Parathyroid adenoma (tissue), 2 donors: ENCODE data around the gene ALDH16A1.
A peak's percentile ranks its signal among the peaks of the same experiment; 100 is the strongest.

Experiments used
- H2AFZ ChIP-seq: fragments of 300-600 bp; sonication (generic); one replicate; pipeline ENCODE4 v1.7.0; 2017; ENCODE audit warnings: antibody characterized with exemption, mild to moderate bottlenecking
- H3K27ac ChIP-seq: fragments of 300-600 bp; sonication (generic); one replicate; pipeline ENCODE4 v1.7.0; 2017
- H3K27me3 ChIP-seq: fragments of 300-600 bp; sonication (generic); one replicate; pipeline ENCODE4 v1.7.0; 2017; ENCODE audit warnings: low read length; ENCODE audit not compliant: control insufficient read depth, insufficient read depth
- H3K36me3 ChIP-seq: fragments of 300-600 bp; sonication (generic); one replicate; pipeline ENCODE4 v1.7.0; 2017; ENCODE audit warnings: low read length; ENCODE audit not compliant: control insufficient read depth, insufficient read depth
- H3K4me1 ChIP-seq: fragments of 300-600 bp; sonication (generic); one replicate; pipeline ENCODE4 v1.7.0; 2017; ENCODE audit warnings: control low read depth
- H3K4me2 ChIP-seq: fragments of 300-600 bp; sonication (generic); one replicate; pipeline ENCODE4 v1.7.0; 2017; ENCODE audit warnings: low read length
- H3K4me3 ChIP-seq: fragments of 300-600 bp; sonication (generic); one replicate; pipeline ENCODE4 v1.7.0; 2017; ENCODE audit warnings: low read depth, low read length
- H3K79me2 ChIP-seq: fragments of 300-600 bp; sonication (generic); one replicate; pipeline ENCODE4 v1.7.0; 2017; ENCODE audit warnings: control low read depth
- H3K9ac ChIP-seq: fragments of 300-600 bp; sonication (generic); one replicate; pipeline ENCODE4 v1.7.0; 2017; ENCODE audit warnings: mild to moderate bottlenecking
- H3K9me3 ChIP-seq: fragments of 300-600 bp; sonication (generic); one replicate; pipeline ENCODE4 v1.7.0; 2017; ENCODE audit warnings: low read length; ENCODE audit not compliant: control insufficient read depth
- TF ChIP-seq, protein P1 (sequence below): fragments of 300-600 bp; sonication (generic); IDR thresholded peaks from one replicate; pipeline ENCODE4 v1.7.0; 2017; ENCODE audit warnings: antibody characterized with exemption, mild to moderate bottlenecking
- donor health status: primary hyperparathyroidism.

Gene ALDH16A1

DNA sequence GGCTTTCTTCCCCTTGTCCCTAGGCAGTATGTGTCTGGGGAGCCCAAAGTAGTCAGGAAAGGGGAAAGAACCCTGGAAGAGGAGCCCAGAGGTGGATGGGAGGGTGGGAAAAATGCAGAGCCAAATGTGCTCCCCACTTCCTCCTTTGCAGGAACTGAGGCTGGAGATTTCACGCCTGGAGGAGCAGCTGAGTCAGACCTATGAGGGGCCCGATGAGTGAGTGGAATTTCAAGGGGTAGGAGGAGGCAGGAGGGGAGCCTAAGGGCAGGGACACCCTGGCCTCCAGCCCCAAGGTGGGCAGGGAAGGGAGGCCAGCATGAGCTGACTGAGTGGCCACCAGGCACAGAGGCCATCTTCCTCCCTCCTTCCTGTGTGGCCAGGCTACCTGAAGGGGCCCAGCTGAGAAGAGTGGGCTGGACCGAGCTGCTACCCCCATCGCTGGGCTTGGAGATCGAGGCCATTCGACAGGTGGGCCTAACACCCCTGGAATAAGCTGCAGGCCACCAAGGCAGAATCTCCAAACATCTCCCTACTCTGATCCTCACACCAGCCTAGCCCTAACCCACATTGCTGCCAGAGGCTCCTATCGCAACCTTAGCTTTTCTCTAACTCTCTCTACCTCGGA lies 44.1 kb upstream of the ALDH16A1 start:
- Histone ChIP-seq H3K4me2 (no peak overlapping the region), H3K9me3 (no peaks in the 10 kb centered on the region), H3K9ac (no peak overlapping the region), H2AFZ (no peak overlapping the region), H3K27me3 (no peaks in the 10 kb centered on the region), H3K4me3 (no peak overlapping the region), H3K36me3 (no peaks in the 10 kb centered on the region), H3K4me1 (peaks cover 2% of the 10 kb centered on the region), H3K79me2 (no peaks in the 10 kb centered on the region), H3K27ac (no peak overlapping the region)
- TF ChIP-seq, protein P1, sequence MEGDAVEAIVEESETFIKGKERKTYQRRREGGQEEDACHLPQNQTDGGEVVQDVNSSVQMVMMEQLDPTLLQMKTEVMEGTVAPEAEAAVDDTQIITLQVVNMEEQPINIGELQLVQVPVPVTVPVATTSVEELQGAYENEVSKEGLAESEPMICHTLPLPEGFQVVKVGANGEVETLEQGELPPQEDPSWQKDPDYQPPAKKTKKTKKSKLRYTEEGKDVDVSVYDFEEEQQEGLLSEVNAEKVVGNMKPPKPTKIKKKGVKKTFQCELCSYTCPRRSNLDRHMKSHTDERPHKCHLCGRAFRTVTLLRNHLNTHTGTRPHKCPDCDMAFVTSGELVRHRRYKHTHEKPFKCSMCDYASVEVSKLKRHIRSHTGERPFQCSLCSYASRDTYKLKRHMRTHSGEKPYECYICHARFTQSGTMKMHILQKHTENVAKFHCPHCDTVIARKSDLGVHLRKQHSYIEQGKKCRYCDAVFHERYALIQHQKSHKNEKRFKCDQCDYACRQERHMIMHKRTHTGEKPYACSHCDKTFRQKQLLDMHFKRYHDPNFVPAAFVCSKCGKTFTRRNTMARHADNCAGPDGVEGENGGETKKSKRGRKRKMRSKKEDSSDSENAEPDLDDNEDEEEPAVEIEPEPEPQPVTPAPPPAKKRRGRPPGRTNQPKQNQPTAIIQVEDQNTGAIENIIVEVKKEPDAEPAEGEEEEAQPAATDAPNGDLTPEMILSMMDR: no peak

DNA sequence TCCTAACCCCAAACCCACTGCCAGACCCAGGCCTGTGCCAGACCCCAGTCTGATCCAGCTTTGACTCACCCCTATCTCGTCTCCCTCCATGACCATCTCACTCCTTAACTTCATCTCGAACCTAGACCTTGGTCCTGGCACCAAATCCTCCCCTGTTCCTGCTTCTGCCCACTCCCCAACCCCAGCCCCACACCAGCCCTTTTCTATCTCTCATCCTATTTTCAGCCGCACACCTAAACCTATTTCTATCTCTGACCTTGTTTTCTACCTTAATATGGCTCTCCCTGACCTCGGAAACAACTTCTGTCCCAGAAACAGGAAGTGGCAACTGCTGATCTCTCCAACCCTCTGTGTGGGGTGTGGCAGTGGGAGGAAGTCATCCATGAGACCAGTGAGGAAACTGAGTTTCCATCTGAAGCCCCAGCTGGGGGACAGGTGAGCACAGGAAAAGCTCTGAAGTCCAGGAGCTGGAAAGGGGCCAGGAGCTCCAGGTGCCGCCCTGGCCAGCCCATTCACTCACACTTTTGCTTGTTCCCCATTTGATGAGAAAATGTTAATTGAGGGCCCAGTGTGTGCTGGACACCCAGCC lies 43.5 kb upstream of the ALDH16A1 start:
- Histone ChIP-seq H3K9me3 (no peaks in the 10 kb centered on the region), H3K9ac (no peak overlapping the region), H3K36me3 (no peaks in the 10 kb centered on the region), H3K4me2 (no peak overlapping the region), H3K27ac (no peak overlapping the region), H2AFZ (no peak overlapping the region), H3K27me3 (no peaks in the 10 kb centered on the region), H3K4me3 (no peak overlapping the region), H3K4me1 (no peaks in the 10 kb centered on the region), H3K79me2 (no peaks in the 10 kb centered on the region)
- TF ChIP-seq, protein P1: no peak

DNA sequence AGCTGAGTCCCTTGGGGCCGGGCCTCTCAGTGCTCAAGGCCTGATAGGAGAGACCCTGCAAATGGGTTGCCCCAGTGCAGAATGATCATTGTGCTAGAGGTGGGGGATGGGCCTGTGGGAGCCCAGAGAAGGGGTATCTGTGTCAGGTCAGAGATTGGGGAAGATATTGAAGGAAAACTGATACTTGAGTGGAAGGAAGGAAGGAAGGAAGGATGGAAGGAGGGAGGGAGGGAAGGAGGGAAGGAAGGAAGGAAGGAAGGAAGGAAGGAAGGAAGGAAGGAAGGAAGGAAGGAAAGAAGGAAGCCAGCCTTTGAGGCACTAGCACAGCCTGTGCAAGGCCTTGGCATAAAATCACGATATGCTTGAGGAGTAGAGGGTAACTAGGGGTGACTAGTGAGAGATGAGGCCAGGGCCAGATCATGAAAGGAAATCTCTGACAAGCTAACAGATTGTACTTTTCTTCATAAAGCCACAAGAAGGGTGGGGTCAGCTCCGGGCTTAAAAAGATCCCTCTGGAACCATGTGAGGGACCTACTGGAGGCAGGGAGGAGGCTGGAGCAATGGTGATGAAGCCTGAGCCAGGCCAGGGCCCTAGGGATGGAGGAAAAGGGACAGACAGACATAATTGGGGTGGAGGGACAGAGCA lies 41.2 kb upstream of the ALDH16A1 start:
- no peak overlapping the region for H3K27ac ChIP-seq
- no peaks in the 10 kb centered on the region for H3K4me1 ChIP-seq
- H3K79me2 ChIP-seq: no peaks in the 10 kb centered on the region
- H3K27me3 ChIP-seq: no peaks in the 10 kb centered on the region
- H2AFZ ChIP-seq: peak overlapping the region; percentile 17
- H3K36me3 ChIP-seq: no peaks in the 10 kb centered on the region
- H3K9ac ChIP-seq: no peak overlapping the region
- H3K9me3 ChIP-seq: no peaks in the 10 kb centered on the region
- no peak overlapping the region for H3K4me3 ChIP-seq
- no peak overlapping the region for H3K4me2 ChIP-seq
- TF ChIP-seq, protein P1: no peak

DNA sequence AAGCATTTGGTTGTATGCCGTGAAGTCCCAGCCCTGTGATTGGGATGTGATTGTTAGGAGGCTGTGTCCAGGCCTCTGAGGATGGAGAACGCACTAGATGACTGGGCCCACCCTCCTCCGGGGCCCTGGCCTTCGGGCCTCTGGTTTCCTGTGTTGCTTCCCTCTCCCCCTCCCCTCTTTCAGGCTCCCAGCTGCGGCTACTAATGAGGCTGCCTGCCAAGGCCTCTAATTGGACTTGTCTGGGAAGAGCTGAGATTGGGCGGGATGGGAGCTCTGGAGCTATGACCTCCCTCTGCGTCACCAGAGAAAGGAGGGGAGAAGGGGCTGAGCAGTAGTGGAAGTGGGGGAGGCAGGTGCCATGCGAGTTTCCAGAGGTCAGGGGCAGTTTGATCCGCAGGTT lies 39.7 kb upstream of the ALDH16A1 start:
- Histone ChIP-seq H3K9ac (no peak overlapping the region), H3K4me3 (no peak overlapping the region), H3K27ac (no peak overlapping the region), H3K36me3 (no peaks in the 10 kb centered on the region), H3K27me3 (no peaks in the 10 kb centered on the region), H3K79me2 (no peaks in the 10 kb centered on the region), H3K9me3 (no peaks in the 10 kb centered on the region), H3K4me1 (no peaks in the 10 kb centered on the region), H3K4me2 (no peak overlapping the region), H2AFZ (no peak overlapping the region)
- TF ChIP-seq, protein P1: no peak
